Urinary bladder (tissue), 2 donors: ENCODE data around the gene LSM11. TPM values are rescaled to one million over a fixed set of nuclear protein-coding genes. Genes with fewer than 3 reads are reported as not detected.

Source experiments
- polyA plus RNA-seq: library from polyadenylated mRNA; stranded (reverse); fragments of 200-250 nt; gene quantifications from one replicate; pipeline ENCODE4 v1.2.3, GENCODE V29; 2013
- small RNA-seq: library from RNA; depleted of rRNA; stranded (forward); fragments of <200 nt; gene quantifications from one replicate; pipeline ENCODE3, GENCODE V24; 2014
- total RNA-seq: library from RNA; depleted of rRNA; stranded (reverse); fragments of >200 nt; gene quantifications from one replicate; pipeline ENCODE4 v1.2.3, GENCODE V29; 2014
- donor health status: healthy.

Gene LSM11
- total and polyA plus RNA-seq, 2 donors = 12.6 to 15.5 TPM

Small RNAs within 50 kb of the gene (small RNA-seq; reads per million reads assigned to genes)
- gene AC026407.1 (not detected), gene RNU6-260P (not detected)

Other genes with a start within 250 kb of the LSM11 start
- 49.8 TPM for gene ADAM19, start 167.9 kb upstream of the LSM11 start, total RNA-seq
- gene ADAM19, start 167.9 kb upstream of the LSM11 start, polyA plus RNA-seq = 26.4 TPM
- not detected for gene SOX30, start 91.3 kb upstream of the LSM11 start, total RNA-seq
- gene SOX30, start 91.3 kb upstream of the LSM11 start, polyA plus RNA-seq = 0.33 TPM
- not detected for gene C5orf52, start 72.2 kb upstream of the LSM11 start, total RNA-seq
- gene C5orf52, start 72.2 kb upstream of the LSM11 start, polyA plus RNA-seq = not detected
- 27.9 TPM for gene THG1L, start 12.3 kb upstream of the LSM11 start, total RNA-seq
- 16.7 TPM for gene THG1L, start 12.3 kb upstream of the LSM11 start, polyA plus RNA-seq
- 131 TPM for gene CLINT1, start 115.4 kb downstream of the LSM11 start, total RNA-seq
- 46.8 TPM for gene CLINT1, start 115.4 kb downstream of the LSM11 start, polyA plus RNA-seq